Measurements from ENCODE around the gene DNHD1.

The DNHD1 gene

GRCh38 chr11:6539748-6540268 is 42.7 kb downstream of the DNHD1 start:
- DNase-seq (ENCODE audit: low read depth) = no peak
- no peak overlapping the region for H3K4me3 ChIP-seq (replicated peaks; ENCODE audit: low read depth, low read length)
- TF ChIP-seq CTCF (IDR thresholded peaks at IDR 0.05; ENCODE audit: low read length, missing control alignments) = no peak

GRCh38 chr11:6541356-6541755 is 44.3 kb downstream of the DNHD1 start:
- H3K4me3 ChIP-seq (replicated peaks; ENCODE audit: low read depth, low read length) = no peak overlapping the region
- no peak for TF ChIP-seq CTCF (IDR thresholded peaks at IDR 0.05; ENCODE audit: low read length, missing control alignments)
- no peak for DNase-seq (ENCODE audit: low read depth)

- no peak overlapping the region for H3K4me3 ChIP-seq (replicated peaks; ENCODE audit: low read depth, low read length)
- no peak for DNase-seq (ENCODE audit: low read depth)
- no peak for TF ChIP-seq CTCF (IDR thresholded peaks at IDR 0.05; ENCODE audit: low read length, missing control alignments)
These were observed 45.6 kb downstream of the DNHD1 start for GRCh38 chr11:6542727-6543126.

GRCh38 chr11:6544921-6545850 is 48.1 kb downstream of the DNHD1 start:
- DNase-seq (ENCODE audit: low read depth) = no peak
- no peak for TF ChIP-seq CTCF (IDR thresholded peaks at IDR 0.05; ENCODE audit: low read length, missing control alignments)
- no peak overlapping the region for H3K4me3 ChIP-seq (replicated peaks; ENCODE audit: low read depth, low read length)

- TF ChIP-seq CTCF (IDR thresholded peaks at IDR 0.05; ENCODE audit: low read length, missing control alignments) = no peak
- no peak for DNase-seq (ENCODE audit: low read depth)
These were observed 49.0 kb downstream of the DNHD1 start for GRCh38 chr11:6545917-6546605.

GRCh38 chr11:6546735-6547134 is 49.7 kb downstream of the DNHD1 start:
- no peak for TF ChIP-seq CTCF (IDR thresholded peaks at IDR 0.05; ENCODE audit: low read length, missing control alignments)
- no peak for DNase-seq (ENCODE audit: low read depth)
- H3K4me3 ChIP-seq (replicated peaks; ENCODE audit: low read depth, low read length) = no peak overlapping the region

More at GRCh38 chr11:6545917-6546605, 49.0 kb downstream of the DNHD1 start:
- no peak overlapping the region for H3K4me3 ChIP-seq (replicated peaks; ENCODE audit: low read depth, low read length)

Data from fibroblast of pulmonary artery (primary cell).